HepG2 (cell line): ENCODE results near the gene ALG11. TPM values are rescaled to one million over a fixed set of nuclear protein-coding genes. Genes with fewer than 3 reads are reported as not detected.

ENCODE experiments used
- ERF ChIP-seq: IDR thresholded peaks from 2 replicates; pipeline ENCODE4 v1.6.1; 2018; ENCODE audit warnings: missing biosample characterization, missing genetic modification reagents
- FOXK2 ChIP-seq: fragments of 450-650 bp; IDR thresholded peaks from 2 replicates; pipeline ENCODE4 v1.6.1; 2016
- SALL1 ChIP-seq: sonication (generic); formaldehyde crosslinking; IDR thresholded peaks from 2 replicates; pipeline ENCODE4 v1.8.0; 2022; ENCODE audit warnings: mild to moderate bottlenecking, missing genetic modification reagents
- SOX6 ChIP-seq, 2 experiments: fragments of 450-650 bp in 1 of 2; sonication (generic) in 1 of 2; formaldehyde crosslinking in 1 of 2; IDR thresholded peaks; 2 replicates each; pipeline versions ENCODE4 v1.4.0 to v1.6.1; 2017 to 2020; ENCODE audit warnings: antibody characterized with exemption in 1 of 2, mild to moderate bottlenecking in 1 of 2, missing genetic modification reagents in 1 of 2
- ZNF274 ChIP-seq: sonication (generic); formaldehyde crosslinking; IDR thresholded peaks from 2 replicates; pipeline ENCODE4 v1.5.1; 2020; ENCODE audit warnings: mild to moderate bottlenecking, missing genetic modification reagents
- ZNF749 ChIP-seq: sonication (generic); formaldehyde crosslinking; IDR thresholded peaks from 2 replicates; pipeline ENCODE4 v1.8.0; 2022; ENCODE audit warnings: mild to moderate bottlenecking, missing genetic modification reagents, moderate library complexity, borderline replicate concordance
- ZSCAN20 ChIP-seq: sonication (generic); formaldehyde crosslinking; IDR thresholded peaks from 2 replicates; pipeline ENCODE4 v1.4.0; 2020; ENCODE audit warnings: missing genetic modification reagents, mild to moderate bottlenecking, borderline replicate concordance
- polyA plus RNA-seq, 8 experiments: library from polyadenylated mRNA; depleted of rRNA in 3 of 8; stranded (reverse) in 7 of 8; unstranded in 1 of 8; fragments of >200 nt; fragmentation: Illumina TruSeq in 4 of 8; extraction: Trizol in 4 of 8; gene quantifications; 2 replicates each; pipeline versions ENCODE4 v1.2.1 to v1.2.3, GENCODE V29; 2011 to 2016; ENCODE audit warnings: low read depth in 4 of 8, missing spikeins in 1 of 8, mixed read lengths in 1 of 8; ENCODE audit not compliant: insufficient read depth in 1 of 8
- total RNA-seq, 5 experiments: library from RNA; depleted of rRNA; stranded (reverse); fragments of >200 nt; fragmentation: Illumina TruSeq; extraction: Trizol; gene quantifications; 2 replicates each; pipeline ENCODE4 v1.2.3, GENCODE V29; 2016; ENCODE audit warnings: low read depth in 1 of 5
- TF ChIP-seq, protein P1 (sequence below): IDR thresholded peaks from 2 replicates; pipeline ENCODE4 v1.6.1; 2016; ENCODE audit warnings: low read depth, missing genetic modification reagents, missing compliant biosample characterization
- TF ChIP-seq, protein P2 (sequence below): sonication (generic); formaldehyde crosslinking; IDR thresholded peaks from 2 replicates; pipeline ENCODE4 v1.4.0; 2020; ENCODE audit warnings: missing genetic modification reagents
- TF ChIP-seq, protein P3 (sequence below): sonication (generic); formaldehyde crosslinking; IDR thresholded peaks from 2 replicates; pipeline ENCODE4 v1.4.0; 2020; ENCODE audit warnings: missing genetic modification reagents, borderline replicate concordance
- TF ChIP-seq, protein P4 (sequence below): sonication (generic); formaldehyde crosslinking; IDR thresholded peaks from 2 replicates; pipeline ENCODE4 v1.5.0; 2020; ENCODE audit warnings: mild to moderate bottlenecking, missing genetic modification reagents, borderline replicate concordance
- TF ChIP-seq, protein P5 (sequence below): fragments of 450-650 bp; IDR thresholded peaks from 2 replicates; pipeline ENCODE4 v1.6.1; 2016

Gene ALG11
- total and polyA plus RNA-seq, 2 of the 13 experiments (the other 11 are each of a cell fraction or from before 2014, with no cell fraction given), result 14.7 to 27.9 TPM

DNA sequence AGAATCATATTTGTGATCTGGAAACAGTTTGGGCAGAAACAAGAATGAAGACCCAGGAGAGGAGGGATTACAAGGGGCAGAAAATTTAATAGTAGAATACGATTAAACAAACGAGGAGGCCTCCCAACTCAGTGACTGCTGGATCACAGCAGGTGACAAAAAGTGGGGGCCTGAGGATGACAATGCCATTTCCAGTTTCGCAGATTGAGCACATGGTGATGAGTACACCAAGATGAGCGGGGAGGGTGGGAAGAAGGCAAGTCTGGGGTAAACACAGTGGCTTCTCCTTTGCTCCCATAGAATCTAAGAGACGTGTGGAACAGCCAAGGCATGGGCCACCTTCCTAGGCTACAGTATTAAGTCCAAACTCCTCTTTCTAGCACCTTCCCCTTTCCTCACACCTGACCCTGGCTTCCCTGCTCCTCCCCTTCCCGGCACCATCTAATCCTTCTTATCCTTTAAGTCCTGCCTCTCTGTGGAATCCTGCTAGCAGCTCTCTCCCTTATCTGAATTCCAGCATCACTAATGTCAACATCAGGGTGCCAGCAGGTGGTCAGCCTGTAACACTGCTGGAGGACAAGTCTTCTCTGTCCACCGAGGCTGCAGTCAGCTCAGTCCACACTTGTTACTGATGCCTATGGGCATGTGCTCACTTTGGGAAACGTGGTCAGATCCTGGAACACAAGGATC lies 14.4 kb upstream of the ALG11 start (continued):
- TF ChIP-seq, protein P1, sequence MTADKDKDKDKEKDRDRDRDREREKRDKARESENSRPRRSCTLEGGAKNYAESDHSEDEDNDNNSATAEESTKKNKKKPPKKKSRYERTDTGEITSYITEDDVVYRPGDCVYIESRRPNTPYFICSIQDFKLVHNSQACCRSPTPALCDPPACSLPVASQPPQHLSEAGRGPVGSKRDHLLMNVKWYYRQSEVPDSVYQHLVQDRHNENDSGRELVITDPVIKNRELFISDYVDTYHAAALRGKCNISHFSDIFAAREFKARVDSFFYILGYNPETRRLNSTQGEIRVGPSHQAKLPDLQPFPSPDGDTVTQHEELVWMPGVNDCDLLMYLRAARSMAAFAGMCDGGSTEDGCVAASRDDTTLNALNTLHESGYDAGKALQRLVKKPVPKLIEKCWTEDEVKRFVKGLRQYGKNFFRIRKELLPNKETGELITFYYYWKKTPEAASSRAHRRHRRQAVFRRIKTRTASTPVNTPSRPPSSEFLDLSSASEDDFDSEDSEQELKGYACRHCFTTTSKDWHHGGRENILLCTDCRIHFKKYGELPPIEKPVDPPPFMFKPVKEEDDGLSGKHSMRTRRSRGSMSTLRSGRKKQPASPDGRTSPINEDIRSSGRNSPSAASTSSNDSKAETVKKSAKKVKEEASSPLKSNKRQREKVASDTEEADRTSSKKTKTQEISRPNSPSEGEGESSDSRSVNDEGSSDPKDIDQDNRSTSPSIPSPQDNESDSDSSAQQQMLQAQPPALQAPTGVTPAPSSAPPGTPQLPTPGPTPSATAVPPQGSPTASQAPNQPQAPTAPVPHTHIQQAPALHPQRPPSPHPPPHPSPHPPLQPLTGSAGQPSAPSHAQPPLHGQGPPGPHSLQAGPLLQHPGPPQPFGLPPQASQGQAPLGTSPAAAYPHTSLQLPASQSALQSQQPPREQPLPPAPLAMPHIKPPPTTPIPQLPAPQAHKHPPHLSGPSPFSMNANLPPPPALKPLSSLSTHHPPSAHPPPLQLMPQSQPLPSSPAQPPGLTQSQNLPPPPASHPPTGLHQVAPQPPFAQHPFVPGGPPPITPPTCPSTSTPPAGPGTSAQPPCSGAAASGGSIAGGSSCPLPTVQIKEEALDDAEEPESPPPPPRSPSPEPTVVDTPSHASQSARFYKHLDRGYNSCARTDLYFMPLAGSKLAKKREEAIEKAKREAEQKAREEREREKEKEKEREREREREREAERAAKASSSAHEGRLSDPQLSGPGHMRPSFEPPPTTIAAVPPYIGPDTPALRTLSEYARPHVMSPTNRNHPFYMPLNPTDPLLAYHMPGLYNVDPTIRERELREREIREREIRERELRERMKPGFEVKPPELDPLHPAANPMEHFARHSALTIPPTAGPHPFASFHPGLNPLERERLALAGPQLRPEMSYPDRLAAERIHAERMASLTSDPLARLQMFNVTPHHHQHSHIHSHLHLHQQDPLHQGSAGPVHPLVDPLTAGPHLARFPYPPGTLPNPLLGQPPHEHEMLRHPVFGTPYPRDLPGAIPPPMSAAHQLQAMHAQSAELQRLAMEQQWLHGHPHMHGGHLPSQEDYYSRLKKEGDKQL (CRISPR knock-in tag), result peak; percentile 71; the same call in 1 of the 2 replicates
- TF ChIP-seq ZNF274 (CRISPR knock-in tag) (peak; percentile 49; the same call in 1 of the 2 replicates), ZSCAN20 (CRISPR knock-in tag) (no peak), SALL1 (CRISPR knock-in tag) (peak; percentile 94), SOX6 (IDR thresholded peaks at IDR 0.05) (no peak), SOX6 (CRISPR knock-in tag; IDR thresholded peaks at IDR 0.05) (peak; percentile 73), ZNF749 (CRISPR knock-in tag) (peak; percentile 55; the same call in 1 of the 2 replicates), FOXK2 (peak; percentile 40; the same call in 1 of the 2 replicates), ERF (CRISPR knock-in tag) (peak; percentile 74; the same call in 1 of the 2 replicates)
- TF ChIP-seq, protein P2, sequence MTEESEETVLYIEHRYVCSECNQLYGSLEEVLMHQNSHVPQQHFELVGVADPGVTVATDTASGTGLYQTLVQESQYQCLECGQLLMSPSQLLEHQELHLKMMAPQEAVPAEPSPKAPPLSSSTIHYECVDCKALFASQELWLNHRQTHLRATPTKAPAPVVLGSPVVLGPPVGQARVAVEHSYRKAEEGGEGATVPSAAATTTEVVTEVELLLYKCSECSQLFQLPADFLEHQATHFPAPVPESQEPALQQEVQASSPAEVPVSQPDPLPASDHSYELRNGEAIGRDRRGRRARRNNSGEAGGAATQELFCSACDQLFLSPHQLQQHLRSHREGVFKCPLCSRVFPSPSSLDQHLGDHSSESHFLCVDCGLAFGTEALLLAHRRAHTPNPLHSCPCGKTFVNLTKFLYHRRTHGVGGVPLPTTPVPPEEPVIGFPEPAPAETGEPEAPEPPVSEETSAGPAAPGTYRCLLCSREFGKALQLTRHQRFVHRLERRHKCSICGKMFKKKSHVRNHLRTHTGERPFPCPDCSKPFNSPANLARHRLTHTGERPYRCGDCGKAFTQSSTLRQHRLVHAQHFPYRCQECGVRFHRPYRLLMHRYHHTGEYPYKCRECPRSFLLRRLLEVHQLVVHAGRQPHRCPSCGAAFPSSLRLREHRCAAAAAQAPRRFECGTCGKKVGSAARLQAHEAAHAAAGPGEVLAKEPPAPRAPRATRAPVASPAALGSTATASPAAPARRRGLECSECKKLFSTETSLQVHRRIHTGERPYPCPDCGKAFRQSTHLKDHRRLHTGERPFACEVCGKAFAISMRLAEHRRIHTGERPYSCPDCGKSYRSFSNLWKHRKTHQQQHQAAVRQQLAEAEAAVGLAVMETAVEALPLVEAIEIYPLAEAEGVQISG (CRISPR knock-in tag), result peak; percentile 51; the same call in 1 of the 2 replicates
- TF ChIP-seq, protein P3, sequence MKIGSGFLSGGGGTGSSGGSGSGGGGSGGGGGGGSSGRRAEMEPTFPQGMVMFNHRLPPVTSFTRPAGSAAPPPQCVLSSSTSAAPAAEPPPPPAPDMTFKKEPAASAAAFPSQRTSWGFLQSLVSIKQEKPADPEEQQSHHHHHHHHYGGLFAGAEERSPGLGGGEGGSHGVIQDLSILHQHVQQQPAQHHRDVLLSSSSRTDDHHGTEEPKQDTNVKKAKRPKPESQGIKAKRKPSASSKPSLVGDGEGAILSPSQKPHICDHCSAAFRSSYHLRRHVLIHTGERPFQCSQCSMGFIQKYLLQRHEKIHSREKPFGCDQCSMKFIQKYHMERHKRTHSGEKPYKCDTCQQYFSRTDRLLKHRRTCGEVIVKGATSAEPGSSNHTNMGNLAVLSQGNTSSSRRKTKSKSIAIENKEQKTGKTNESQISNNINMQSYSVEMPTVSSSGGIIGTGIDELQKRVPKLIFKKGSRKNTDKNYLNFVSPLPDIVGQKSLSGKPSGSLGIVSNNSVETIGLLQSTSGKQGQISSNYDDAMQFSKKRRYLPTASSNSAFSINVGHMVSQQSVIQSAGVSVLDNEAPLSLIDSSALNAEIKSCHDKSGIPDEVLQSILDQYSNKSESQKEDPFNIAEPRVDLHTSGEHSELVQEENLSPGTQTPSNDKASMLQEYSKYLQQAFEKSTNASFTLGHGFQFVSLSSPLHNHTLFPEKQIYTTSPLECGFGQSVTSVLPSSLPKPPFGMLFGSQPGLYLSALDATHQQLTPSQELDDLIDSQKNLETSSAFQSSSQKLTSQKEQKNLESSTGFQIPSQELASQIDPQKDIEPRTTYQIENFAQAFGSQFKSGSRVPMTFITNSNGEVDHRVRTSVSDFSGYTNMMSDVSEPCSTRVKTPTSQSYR (CRISPR knock-in tag), result peak; percentile 57; the same call in 1 of the 2 replicates
- TF ChIP-seq, protein P4, sequence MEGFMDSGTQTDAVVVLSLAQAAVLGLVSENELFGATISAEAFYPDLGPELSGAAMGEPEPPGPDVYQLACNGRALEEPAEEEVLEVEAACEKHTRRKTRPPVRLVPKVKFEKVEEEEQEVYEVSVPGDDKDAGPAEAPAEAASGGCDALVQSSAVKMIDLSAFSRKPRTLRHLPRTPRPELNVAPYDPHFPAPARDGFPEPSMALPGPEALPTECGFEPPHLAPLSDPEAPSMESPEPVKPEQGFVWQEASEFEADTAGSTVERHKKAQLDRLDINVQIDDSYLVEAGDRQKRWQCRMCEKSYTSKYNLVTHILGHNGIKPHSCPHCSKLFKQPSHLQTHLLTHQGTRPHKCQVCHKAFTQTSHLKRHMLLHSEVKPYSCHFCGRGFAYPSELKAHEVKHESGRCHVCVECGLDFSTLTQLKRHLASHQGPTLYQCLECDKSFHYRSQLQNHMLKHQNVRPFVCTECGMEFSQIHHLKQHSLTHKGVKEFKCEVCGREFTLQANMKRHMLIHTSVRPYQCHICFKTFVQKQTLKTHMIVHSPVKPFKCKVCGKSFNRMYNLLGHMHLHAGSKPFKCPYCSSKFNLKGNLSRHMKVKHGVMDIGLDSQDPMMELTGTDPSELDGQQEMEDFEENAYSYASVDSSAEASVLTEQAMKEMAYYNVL (CRISPR knock-in tag), result peak; percentile 70; the same call in 1 of the 2 replicates
- TF ChIP-seq, protein P5, sequence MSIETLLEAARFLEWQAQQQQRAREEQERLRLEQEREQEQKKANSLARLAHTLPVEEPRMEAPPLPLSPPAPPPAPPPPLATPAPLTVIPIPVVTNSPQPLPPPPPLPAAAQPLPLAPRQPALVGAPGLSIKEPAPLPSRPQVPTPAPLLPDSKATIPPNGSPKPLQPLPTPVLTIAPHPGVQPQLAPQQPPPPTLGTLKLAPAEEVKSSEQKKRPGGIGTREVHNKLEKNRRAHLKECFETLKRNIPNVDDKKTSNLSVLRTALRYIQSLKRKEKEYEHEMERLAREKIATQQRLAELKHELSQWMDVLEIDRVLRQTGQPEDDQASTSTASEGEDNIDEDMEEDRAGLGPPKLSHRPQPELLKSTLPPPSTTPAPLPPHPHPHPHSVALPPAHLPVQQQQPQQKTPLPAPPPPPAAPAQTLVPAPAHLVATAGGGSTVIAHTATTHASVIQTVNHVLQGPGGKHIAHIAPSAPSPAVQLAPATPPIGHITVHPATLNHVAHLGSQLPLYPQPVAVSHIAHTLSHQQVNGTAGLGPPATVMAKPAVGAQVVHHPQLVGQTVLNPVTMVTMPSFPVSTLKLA, result peak; percentile 41; the same call in 1 of the 2 replicates
